Peyer's patch (tissue), 4 donors: ENCODE data around the gene ASZ1. TPM values are rescaled to one million over a fixed set of nuclear protein-coding genes. Genes with fewer than 3 reads are reported as not detected.

Experiments
- DNase-seq, 3 donors: peaks; one replicate each; pipeline ENCODE4 v3.0.0-alpha.2; 2017 to 2019
- H3K27ac ChIP-seq, 4 donors: fragments of 200-600 bp; sonication (generic); one replicate each; pipeline ENCODE4 v1.5.1; 2016 to 2019
- H3K27me3 ChIP-seq, 2 donors: fragments of 200-600 bp; sonication (generic); one replicate each; pipeline ENCODE4 v1.5.1; 2019
- H3K36me3 ChIP-seq, 3 donors: fragments of 200-600 bp; sonication (generic); one replicate each; pipeline ENCODE4 v1.5.1; 2016 to 2019
- H3K4me1 ChIP-seq, 4 donors: fragments of 200-600 bp; sonication (generic); one replicate each; pipeline ENCODE4 v1.5.1; 2016 to 2019
- H3K4me3 ChIP-seq, 4 donors: fragments of 200-600 bp; sonication (generic); 1 replicate in 3 of 4; 2 replicates in 1 of 4; pipeline ENCODE4 v1.5.1; 2016 to 2019; ENCODE audit warnings: mild to moderate bottlenecking in 1 of 4
- H3K9me3 ChIP-seq, 4 donors: fragments of 200-600 bp; sonication (generic); one replicate each; pipeline ENCODE4 v1.5.1; 2016 to 2019; ENCODE audit warnings: mild to moderate bottlenecking in 1 of 4
- POLR2A ChIP-seq, 2 donors: fragments of 450-650 bp; IDR thresholded peaks; one replicate each; pipeline ENCODE4 v1.5.1; 2017; ENCODE audit warnings: antibody characterized with exemption in 2 of 2, mild to moderate bottlenecking in 2 of 2, moderate library complexity in 2 of 2
- total RNA-seq, 4 donors: library from RNA; depleted of rRNA; stranded (reverse); fragments of >200 nt; gene quantifications; one replicate each; pipeline ENCODE4 v1.1.0, GENCODE V29; 2016
- TF ChIP-seq, protein P1 (sequence below), 6 experiments: fragments of 450-650 bp in 4 of 6; fragments of 200-600 bp in 2 of 6; sonication (generic) in 1 of 6; IDR thresholded peaks; one replicate each; pipeline ENCODE4 v1.5.1; 2017 to 2019; ENCODE audit warnings: antibody characterized with exemption in 6 of 6, mild to moderate bottlenecking in 3 of 6, moderate library complexity in 1 of 6

The ASZ1 gene
- total RNA-seq, 4 donors from 2014 or later, result not detected

- TF ChIP-seq POLR2A (IDR thresholded peaks at IDR 0.05), result no peak
- TF ChIP-seq, protein P1, sequence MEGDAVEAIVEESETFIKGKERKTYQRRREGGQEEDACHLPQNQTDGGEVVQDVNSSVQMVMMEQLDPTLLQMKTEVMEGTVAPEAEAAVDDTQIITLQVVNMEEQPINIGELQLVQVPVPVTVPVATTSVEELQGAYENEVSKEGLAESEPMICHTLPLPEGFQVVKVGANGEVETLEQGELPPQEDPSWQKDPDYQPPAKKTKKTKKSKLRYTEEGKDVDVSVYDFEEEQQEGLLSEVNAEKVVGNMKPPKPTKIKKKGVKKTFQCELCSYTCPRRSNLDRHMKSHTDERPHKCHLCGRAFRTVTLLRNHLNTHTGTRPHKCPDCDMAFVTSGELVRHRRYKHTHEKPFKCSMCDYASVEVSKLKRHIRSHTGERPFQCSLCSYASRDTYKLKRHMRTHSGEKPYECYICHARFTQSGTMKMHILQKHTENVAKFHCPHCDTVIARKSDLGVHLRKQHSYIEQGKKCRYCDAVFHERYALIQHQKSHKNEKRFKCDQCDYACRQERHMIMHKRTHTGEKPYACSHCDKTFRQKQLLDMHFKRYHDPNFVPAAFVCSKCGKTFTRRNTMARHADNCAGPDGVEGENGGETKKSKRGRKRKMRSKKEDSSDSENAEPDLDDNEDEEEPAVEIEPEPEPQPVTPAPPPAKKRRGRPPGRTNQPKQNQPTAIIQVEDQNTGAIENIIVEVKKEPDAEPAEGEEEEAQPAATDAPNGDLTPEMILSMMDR (IDR thresholded peaks at IDR 0.05), result peak in 1 of 6 experiments; percentile 8
- Histone ChIP-seq H3K36me3 (no peaks in the 10 kb centered on the region), H3K27me3 (no peaks in the 10 kb centered on the region), H3K9me3 (no peaks in the 10 kb centered on the region), H3K4me3 (no peak overlapping the region), H3K27ac (no peak overlapping the region), H3K4me1 (no peaks in the 10 kb centered on the region)
- no peak for DNase-seq
These were observed 25.8 kb downstream of the ASZ1 start for GRCh38 chr7:117401293-117402002.

DNA sequence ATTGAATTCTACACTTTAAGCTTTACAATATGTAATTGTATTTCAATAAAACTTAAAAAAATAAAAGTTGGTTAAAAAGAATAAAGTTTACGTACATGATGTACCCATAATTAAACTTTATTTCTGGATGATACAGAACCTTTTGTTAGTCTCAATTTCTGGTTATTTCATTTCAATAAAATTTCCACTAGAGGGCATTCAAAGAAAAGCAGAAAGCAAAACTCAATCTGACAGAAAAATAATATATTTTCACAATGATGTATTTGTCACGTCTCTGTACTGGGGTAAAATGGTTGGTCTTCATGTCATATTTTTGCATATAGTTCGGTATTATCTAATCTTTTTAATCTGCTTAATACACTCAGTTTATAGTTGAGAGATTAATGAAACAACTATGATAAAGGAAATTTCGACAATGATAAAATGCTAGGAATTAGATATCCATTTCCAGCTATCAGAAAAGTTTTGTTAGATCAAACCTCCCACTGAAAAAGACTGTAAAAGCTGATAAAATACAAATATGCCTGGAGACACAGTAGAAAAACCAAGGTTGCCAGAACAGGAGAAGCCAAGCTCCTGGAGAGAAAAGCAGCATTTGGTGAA lies 27.4 kb downstream of the ASZ1 start:
- no peak for DNase-seq

GRCh38 chr7:117395743-117396142 lies 31.6 kb downstream of the ASZ1 start:
- no peak overlapping the region for H3K27ac ChIP-seq
- no peak for DNase-seq
- no peaks in the 10 kb centered on the region for H3K27me3 ChIP-seq
- H3K36me3 ChIP-seq, result no peaks in the 10 kb centered on the region
- TF ChIP-seq, protein P1 (IDR thresholded peaks at IDR 0.05), result no peak
- H3K4me3 ChIP-seq, result no peak overlapping the region
- H3K4me1 ChIP-seq, result no peaks in the 10 kb centered on the region
- no peaks in the 10 kb centered on the region for H3K9me3 ChIP-seq

More for the DNA sequence above, 27.4 kb downstream of the ASZ1 start:
- Histone ChIP-seq H3K27ac (no peak overlapping the region), H3K9me3 (no peaks in the 10 kb centered on the region), H3K4me1 (no peaks in the 10 kb centered on the region), H3K4me3 (no peak overlapping the region), H3K27me3 (no peaks in the 10 kb centered on the region), H3K36me3 (no peaks in the 10 kb centered on the region)
- TF ChIP-seq, protein P1 (IDR thresholded peaks at IDR 0.05), result peak in 4 of 6 experiments; percentile 18 to 58 (median 52)
- no peak for TF ChIP-seq POLR2A (IDR thresholded peaks at IDR 0.05)

- no peaks in the 10 kb centered on the region for H3K9me3 ChIP-seq
- no peaks in the 10 kb centered on the region for H3K27me3 ChIP-seq
- no peak for DNase-seq
- H3K4me1 ChIP-seq, result no peaks in the 10 kb centered on the region
- H3K36me3 ChIP-seq, result no peaks in the 10 kb centered on the region
- no peak overlapping the region for H3K4me3 ChIP-seq
- no peak overlapping the region for H3K27ac ChIP-seq
- TF ChIP-seq POLR2A (IDR thresholded peaks at IDR 0.05), result no peak
- TF ChIP-seq, protein P1 (IDR thresholded peaks at IDR 0.05), result no peak
These were observed 33.5 kb downstream of the ASZ1 start for GRCh38 chr7:117393781-117394180.

- no peaks in the 10 kb centered on the region for H3K4me1 ChIP-seq
- H3K27ac ChIP-seq, result no peak overlapping the region
- no peaks in the 10 kb centered on the region for H3K27me3 ChIP-seq
- no peak overlapping the region for H3K4me3 ChIP-seq
- no peaks in the 10 kb centered on the region for H3K36me3 ChIP-seq
- TF ChIP-seq, protein P1 (IDR thresholded peaks at IDR 0.05), result no peak
- TF ChIP-seq POLR2A (IDR thresholded peaks at IDR 0.05), result no peak
- H3K9me3 ChIP-seq, result no peaks in the 10 kb centered on the region
- DNase-seq, result no peak
These were observed 37.4 kb downstream of the ASZ1 start for GRCh38 chr7:117389871-117390270.
